Caco-2 (cell line): ENCODE measurements around the gene UPK3B. TPM values are rescaled to one million over a fixed set of nuclear protein-coding genes. Genes with fewer than 3 reads are reported as not detected.
"Not testable (repeated sequence)": the region's sequence is repeated elsewhere in the genome, so short reads cannot be mapped to it uniquely, and the experiment has no call there.

ENCODE experiments used
- BruUV-seq: library from RNA; stranded (reverse); fragments of 400-500 nt; replicated peaks from 2 replicates; lab custom pipeline; 2021; lab: Mats Ljungman, UMichigan
- CTCF ChIA-PET: fragments of 300-600 bp; sonication (Branson Sonifier 250); formaldehyde crosslinking; loops from one replicate; lab custom pipeline; 2022; ENCODE audit warnings: antibody characterized with exemption; lab: Charles Lee
- POLR2A ChIA-PET: fragments of 300-600 bp; sonication (Branson Sonifier 250); formaldehyde crosslinking; loops from one replicate; lab custom pipeline; 2022; ENCODE audit warnings: antibody characterized with exemption; lab: Charles Lee
- DNase-seq, 2 experiments: peaks; one replicate each; pipeline versions ENCODE4 v3.0.0 to v3.0.0-alpha.2; 2020 to 2022
- H3K27me3 ChIP-seq: replicated peaks from 2 replicates; pipeline ENCODE4 v1.6.0; 2011; ENCODE audit warnings: low read length; ENCODE audit not compliant: control insufficient read depth, insufficient read depth
- H3K36me3 ChIP-seq: 2 replicates; pipeline ENCODE4 v1.5.1; 2011; ENCODE audit warnings: low read length; ENCODE audit not compliant: control insufficient read depth, insufficient read depth
- H3K4me1 ChIP-seq: fragments of 250-450 bp; sonication (Bioruptor Pico); 2 replicates; pipeline ENCODE4 v1.5.1; 2020; ENCODE audit warnings: mild to moderate bottlenecking
- H3K4me3 ChIP-seq: 2 replicates; pipeline ENCODE4 v1.5.1; 2011; ENCODE audit warnings: low read depth, mild to moderate bottlenecking, control low read depth, low read length
- H3K9me3 ChIP-seq: fragments of 250-450 bp; sonication (Bioruptor Pico); 2 replicates; pipeline ENCODE4 v1.5.1; 2020; ENCODE audit warnings: mild to moderate bottlenecking, moderate library complexity
- H3K27ac Mint-ChIP-seq: one replicate; pipeline ENCODE4 v1.8.0; 2022; ENCODE audit warnings: mixed read lengths; ENCODE audit not compliant: unreplicated experiment
- H3K27me3 Mint-ChIP-seq: one replicate; pipeline ENCODE4 v1.8.0; 2022; ENCODE audit warnings: mixed read lengths; ENCODE audit not compliant: insufficient read depth, unreplicated experiment
- H3K36me3 Mint-ChIP-seq: one replicate; pipeline ENCODE4 v1.8.0; 2022; ENCODE audit warnings: mild to moderate bottlenecking, mixed read lengths; ENCODE audit not compliant: insufficient read depth, unreplicated experiment
- H3K4me1 Mint-ChIP-seq: one replicate; pipeline ENCODE4 v1.8.0; 2022; ENCODE audit warnings: low read depth, mixed read lengths; ENCODE audit not compliant: unreplicated experiment
- H3K4me3 Mint-ChIP-seq: one replicate; pipeline ENCODE4 v1.8.0; 2022; ENCODE audit warnings: mild to moderate bottlenecking, moderate library complexity, mixed read lengths; ENCODE audit not compliant: unreplicated experiment
- H3K9me3 Mint-ChIP-seq: one replicate; pipeline ENCODE4 v1.8.0; 2022; ENCODE audit warnings: mixed read lengths; ENCODE audit not compliant: unreplicated experiment
- intact Hi-C: fragments of 100-400 bp; cut with micrococcal nuclease; formaldehyde crosslinking; loops from one replicate; pipeline ENCODE4 v1.10.0; 2022; ENCODE audit not compliant: unreplicated experiment
- total RNA-seq: library from RNA; stranded (reverse); gene quantifications from 2 replicates; pipeline ENCODE4 v1.2.3, GENCODE V29; 2022

UPK3B gene
- total RNA-seq, 1 experiment from 2014 or later, result 9.1 TPM

- H3K4me1 ChIP-seq, BruUV-seq, POLR2A ChIA-PET, H3K4me3 ChIP-seq, H3K27me3 ChIP-seq, H3K27ac Mint-ChIP-seq, H3K9me3 ChIP-seq, H3K4me3 Mint-ChIP-seq, H3K36me3 ChIP-seq, DNase-seq, H3K36me3 Mint-ChIP-seq, H3K9me3 Mint-ChIP-seq, H3K4me1 Mint-ChIP-seq, CTCF ChIA-PET, intact Hi-C loops, H3K27me3 Mint-ChIP-seq: not testable (repeated sequence)
Observed at GRCh38 chr7:76465950-76466349, 44.4 kb upstream of the UPK3B start.

GRCh38 chr7:76467743-76468404 is 42.5 kb upstream of the UPK3B start:
- H3K36me3 ChIP-seq, H3K27me3 ChIP-seq, H3K36me3 Mint-ChIP-seq, H3K4me3 ChIP-seq, H3K9me3 Mint-ChIP-seq, CTCF ChIA-PET, BruUV-seq, H3K4me1 Mint-ChIP-seq, POLR2A ChIA-PET, H3K27me3 Mint-ChIP-seq, H3K27ac Mint-ChIP-seq, H3K4me1 ChIP-seq, H3K9me3 ChIP-seq, intact Hi-C loops, DNase-seq, H3K4me3 Mint-ChIP-seq: not testable (repeated sequence)

GRCh38 chr7:76471556-76472221 is 38.7 kb upstream of the UPK3B start:
- H3K27ac Mint-ChIP-seq, H3K9me3 Mint-ChIP-seq, H3K9me3 ChIP-seq, DNase-seq, H3K4me1 ChIP-seq, H3K27me3 Mint-ChIP-seq, intact Hi-C loops, H3K36me3 Mint-ChIP-seq, BruUV-seq, H3K4me1 Mint-ChIP-seq, POLR2A ChIA-PET, H3K36me3 ChIP-seq, CTCF ChIA-PET, H3K4me3 ChIP-seq, H3K27me3 ChIP-seq, H3K4me3 Mint-ChIP-seq: not testable (repeated sequence)

- H3K9me3 ChIP-seq, H3K9me3 Mint-ChIP-seq, POLR2A ChIA-PET, H3K36me3 Mint-ChIP-seq, intact Hi-C loops, DNase-seq, CTCF ChIA-PET, H3K4me3 Mint-ChIP-seq, BruUV-seq, H3K36me3 ChIP-seq, H3K4me1 Mint-ChIP-seq, H3K4me3 ChIP-seq, H3K27ac Mint-ChIP-seq, H3K27me3 Mint-ChIP-seq, H3K27me3 ChIP-seq, H3K4me1 ChIP-seq: not testable (repeated sequence)
Observed at GRCh38 chr7:76473097-76473496, 37.3 kb upstream of the UPK3B start.

GRCh38 chr7:76476280-76476679 is 34.1 kb upstream of the UPK3B start:
- intact Hi-C loops, H3K27ac Mint-ChIP-seq, POLR2A ChIA-PET, H3K4me1 Mint-ChIP-seq, H3K36me3 ChIP-seq, H3K4me3 ChIP-seq, H3K9me3 ChIP-seq, DNase-seq, H3K9me3 Mint-ChIP-seq, H3K27me3 Mint-ChIP-seq, BruUV-seq, CTCF ChIA-PET, H3K36me3 Mint-ChIP-seq, H3K4me3 Mint-ChIP-seq, H3K27me3 ChIP-seq, H3K4me1 ChIP-seq: not testable (repeated sequence)

GRCh38 chr7:76476742-76477474 is 33.4 kb upstream of the UPK3B start:
- CTCF ChIA-PET, H3K4me3 Mint-ChIP-seq, H3K4me1 ChIP-seq, DNase-seq, H3K27me3 ChIP-seq, H3K36me3 Mint-ChIP-seq, H3K9me3 Mint-ChIP-seq, H3K27me3 Mint-ChIP-seq, H3K27ac Mint-ChIP-seq, H3K4me1 Mint-ChIP-seq, H3K36me3 ChIP-seq, H3K9me3 ChIP-seq, BruUV-seq, H3K4me3 ChIP-seq, intact Hi-C loops, POLR2A ChIA-PET: not testable (repeated sequence)
